Gastroesophageal sphincter (tissue), 3 donors: ENCODE measurements around the gene MUSTN1.

Source experiments
- POLR2A ChIP-seq, 2 donors: fragments of 450-650 bp; IDR thresholded peaks; one replicate each; pipeline ENCODE4 v1.6.1; 2017; ENCODE audit warnings: antibody characterized with exemption in 2 of 2, mild to moderate bottlenecking in 2 of 2, moderate library complexity in 1 of 2
- TF ChIP-seq, protein P1 (sequence below), 4 experiments: fragments of 200-600 bp in 2 of 4; fragments of 450-650 bp in 2 of 4; sonication (generic) in 1 of 4; IDR thresholded peaks; one replicate each; pipeline ENCODE4 v1.5.1; 2017 to 2019; ENCODE audit warnings: antibody characterized with exemption in 4 of 4, mild to moderate bottlenecking in 2 of 4, moderate library complexity in 2 of 4

DNA sequence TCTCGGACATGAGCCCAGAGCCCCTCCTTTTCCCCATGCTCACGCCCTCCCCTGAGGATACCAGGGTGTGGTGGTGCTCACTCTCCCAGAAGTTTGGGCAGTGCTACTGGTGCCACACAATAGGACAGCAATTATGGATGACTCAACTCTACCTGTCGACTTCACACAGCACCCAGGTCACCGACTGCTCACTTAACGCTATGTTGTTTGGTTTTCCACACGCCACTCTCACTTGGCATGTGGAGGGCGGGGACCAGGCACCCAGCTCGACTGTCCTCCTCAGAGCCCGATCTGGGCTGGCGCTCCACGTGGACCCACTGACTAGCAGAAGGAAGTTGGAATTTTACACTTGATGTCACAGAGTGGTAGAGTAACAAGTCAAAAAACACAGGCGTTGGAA is 31.6 kb upstream of the MUSTN1 start:
- TF ChIP-seq, protein P1, sequence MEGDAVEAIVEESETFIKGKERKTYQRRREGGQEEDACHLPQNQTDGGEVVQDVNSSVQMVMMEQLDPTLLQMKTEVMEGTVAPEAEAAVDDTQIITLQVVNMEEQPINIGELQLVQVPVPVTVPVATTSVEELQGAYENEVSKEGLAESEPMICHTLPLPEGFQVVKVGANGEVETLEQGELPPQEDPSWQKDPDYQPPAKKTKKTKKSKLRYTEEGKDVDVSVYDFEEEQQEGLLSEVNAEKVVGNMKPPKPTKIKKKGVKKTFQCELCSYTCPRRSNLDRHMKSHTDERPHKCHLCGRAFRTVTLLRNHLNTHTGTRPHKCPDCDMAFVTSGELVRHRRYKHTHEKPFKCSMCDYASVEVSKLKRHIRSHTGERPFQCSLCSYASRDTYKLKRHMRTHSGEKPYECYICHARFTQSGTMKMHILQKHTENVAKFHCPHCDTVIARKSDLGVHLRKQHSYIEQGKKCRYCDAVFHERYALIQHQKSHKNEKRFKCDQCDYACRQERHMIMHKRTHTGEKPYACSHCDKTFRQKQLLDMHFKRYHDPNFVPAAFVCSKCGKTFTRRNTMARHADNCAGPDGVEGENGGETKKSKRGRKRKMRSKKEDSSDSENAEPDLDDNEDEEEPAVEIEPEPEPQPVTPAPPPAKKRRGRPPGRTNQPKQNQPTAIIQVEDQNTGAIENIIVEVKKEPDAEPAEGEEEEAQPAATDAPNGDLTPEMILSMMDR (IDR thresholded peaks at IDR 0.05): no peak
- TF ChIP-seq POLR2A (IDR thresholded peaks at IDR 0.05): no peak
